ENCODE results near the gene RNF11.

GRCh38 chr1:51320967-51321923 lies 85.2 kb downstream of the RNF11 start:
- no peak for TF ChIP-seq CTCF (IDR thresholded peaks at IDR 0.05)
- no peak for TF ChIP-seq POLR2A (IDR thresholded peaks at IDR 0.05)

Data from esophagus squamous epithelium (tissue), 4 donors.